ENCODE data around the gene NPHP4. TPM values are rescaled to one million over a fixed set of nuclear protein-coding genes. Genes with fewer than 3 reads are reported as not detected.

NPHP4 gene
- total and polyA plus RNA-seq, 10 of the 15 experiments (the other 5 are each of a cell fraction or from before 2014, with no cell fraction given) = 0.16 to 10.5 (median 3.1) TPM

DNA sequence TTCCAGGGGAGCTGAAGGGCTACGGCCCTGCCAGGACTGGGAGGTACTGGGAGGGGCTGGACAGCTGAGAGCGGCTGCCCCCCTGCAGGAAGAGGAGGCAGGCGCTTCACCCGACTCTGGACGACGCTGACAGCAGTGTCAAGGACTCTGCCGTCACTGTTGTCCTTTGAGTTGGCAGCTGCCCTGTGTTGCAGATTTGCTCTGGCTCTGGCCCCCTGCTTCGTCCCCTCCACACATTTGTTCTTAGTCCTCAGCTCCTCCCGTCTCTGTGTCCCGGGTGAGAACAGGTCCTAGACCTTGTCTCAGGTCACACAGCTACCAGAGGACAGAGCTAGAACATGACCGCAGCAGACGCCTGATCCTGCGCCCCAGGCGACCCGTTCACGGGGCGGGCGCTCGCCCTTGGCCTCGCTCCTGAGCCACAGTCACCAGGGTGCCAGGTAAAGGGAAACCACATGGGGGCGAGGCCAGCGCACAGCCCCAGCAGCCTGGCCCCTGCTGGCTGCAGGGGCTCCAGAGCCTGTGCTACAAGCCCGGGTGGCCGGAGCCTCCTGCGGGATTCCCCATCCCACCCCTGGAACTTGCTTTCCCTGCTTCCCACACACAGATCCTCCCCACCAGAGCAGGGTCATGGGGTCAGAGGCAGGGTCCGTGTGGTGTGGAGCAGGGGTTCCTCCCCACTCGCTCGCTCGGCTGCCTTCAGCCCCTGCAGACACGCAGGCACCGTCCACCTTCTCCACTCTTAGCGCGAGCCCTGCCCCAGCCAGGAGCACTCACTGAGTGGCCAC is 10.7 kb upstream of the NPHP4 start:
- SMC1A ChIA-PET (ENCODE audit: uncharacterized antibody, unreplicated experiment) = interaction anchor here (1.5 kb wide), 1 partner anchor 9 kb away, joined by 4 read pairs; no protein-coding TSS in a partner anchor
- no peak overlapping the region for H3K4me3 ChIP-seq
- no peaks in the 10 kb centered on the region; a peak in 1 of 4 replicates for H3K36me3 ChIP-seq (ENCODE audit: control insufficient read depth in 2 of 2, insufficient read depth in 2 of 2, low read length in 1 of 2)
- BruUV-seq (replicated peaks) = no TSS peak
- DNase-seq (ENCODE audit: low read depth, low spot score) = no peak
- no peaks in the 10 kb centered on the region for H3K27me3 ChIP-seq (replicated peaks in 1 of 2; ENCODE audit: control insufficient read depth in 2 of 2, insufficient read depth in 2 of 2, low read length in 1 of 2)
- H3K79me2 ChIP-seq (ENCODE audit: control insufficient read depth, insufficient read depth, low read length) = no peaks in the 10 kb centered on the region; the same call in 1 of the 2 replicates
- H3K9ac ChIP-seq (ENCODE audit: control insufficient read depth, insufficient read depth, low read length) = no peak overlapping the region
- POLR2A ChIA-PET = interaction anchor here (0.9 kb wide), 1 partner anchor 11 kb away, joined by 3 read pairs; the partner anchor contains the start of gene NPHP4
- no peaks in the 10 kb centered on the region for H4K20me1 ChIP-seq (ENCODE audit: control insufficient read depth, insufficient read depth)
- no peak overlapping the region for H3K27ac ChIP-seq (ENCODE audit: control insufficient read depth, insufficient read depth)
- no peak overlapping the region for H2AFZ ChIP-seq (ENCODE audit: control insufficient read depth, low read depth, low read length)
- CTCF ChIA-PET = interaction anchor here (0.7 to 1.2 kb wide), 2 partner anchors 9 to 35 kb away, joined by 3 to 5 read pairs; no protein-coding TSS in a partner anchor
- intact Hi-C loops (cut with micrococcal nuclease; ENCODE audit: unreplicated experiment) = no loop called here
- H3K9me3 ChIP-seq (replicated peaks; ENCODE audit: control insufficient read depth, insufficient read depth, low read length) = no peaks in the 10 kb centered on the region
- ATAC-seq = 0 out of 3 replicates have a peak, but pooled peaks have one; percentile 27
- no peaks in the 10 kb centered on the region for H3K4me1 ChIP-seq (ENCODE audit: control insufficient read depth, insufficient read depth, low read length)
- RAD21 ChIA-PET (ENCODE audit: unreplicated experiment) = interaction anchor here (1.7 kb wide), 1 partner anchor 9 kb away, joined by 4 read pairs; no protein-coding TSS in a partner anchor
- no peak overlapping the region for H3K4me2 ChIP-seq (ENCODE audit: control insufficient read depth, insufficient read depth)
- 93% methylated on average over 33 of the region's 33 CpGs for WGBS (ENCODE audit: insufficient coverage, insufficient replicate concordance, low lambda C conversion rate, missing lambda C conversion rate)
- TF ChIP-seq NFYA (IDR thresholded peaks at IDR 0.05; ENCODE audit: borderline replicate concordance, low read depth, low read length) = no peak
- no peak for TF ChIP-seq WRNIP1 (IDR thresholded peaks at IDR 0.05; ENCODE audit: borderline replicate concordance, low read depth, low read length)
- TF ChIP-seq ZNF217 (IDR thresholded peaks at IDR 0.05) = no peak
- TF ChIP-seq PAX8 (IDR thresholded peaks at IDR 0.05) = no peak
- TF ChIP-seq RBBP5 (conservative IDR thresholded peaks at IDR 0.05) = no peak
- no peak for TF ChIP-seq RAD21 (IDR thresholded peaks at IDR 0.05; ENCODE audit: insufficient read depth, low read depth, low read length)
- TF ChIP-seq GATAD2B (conservative IDR thresholded peaks at IDR 0.05; ENCODE audit: low read depth) = no peak
- TF ChIP-seq, protein P1, sequence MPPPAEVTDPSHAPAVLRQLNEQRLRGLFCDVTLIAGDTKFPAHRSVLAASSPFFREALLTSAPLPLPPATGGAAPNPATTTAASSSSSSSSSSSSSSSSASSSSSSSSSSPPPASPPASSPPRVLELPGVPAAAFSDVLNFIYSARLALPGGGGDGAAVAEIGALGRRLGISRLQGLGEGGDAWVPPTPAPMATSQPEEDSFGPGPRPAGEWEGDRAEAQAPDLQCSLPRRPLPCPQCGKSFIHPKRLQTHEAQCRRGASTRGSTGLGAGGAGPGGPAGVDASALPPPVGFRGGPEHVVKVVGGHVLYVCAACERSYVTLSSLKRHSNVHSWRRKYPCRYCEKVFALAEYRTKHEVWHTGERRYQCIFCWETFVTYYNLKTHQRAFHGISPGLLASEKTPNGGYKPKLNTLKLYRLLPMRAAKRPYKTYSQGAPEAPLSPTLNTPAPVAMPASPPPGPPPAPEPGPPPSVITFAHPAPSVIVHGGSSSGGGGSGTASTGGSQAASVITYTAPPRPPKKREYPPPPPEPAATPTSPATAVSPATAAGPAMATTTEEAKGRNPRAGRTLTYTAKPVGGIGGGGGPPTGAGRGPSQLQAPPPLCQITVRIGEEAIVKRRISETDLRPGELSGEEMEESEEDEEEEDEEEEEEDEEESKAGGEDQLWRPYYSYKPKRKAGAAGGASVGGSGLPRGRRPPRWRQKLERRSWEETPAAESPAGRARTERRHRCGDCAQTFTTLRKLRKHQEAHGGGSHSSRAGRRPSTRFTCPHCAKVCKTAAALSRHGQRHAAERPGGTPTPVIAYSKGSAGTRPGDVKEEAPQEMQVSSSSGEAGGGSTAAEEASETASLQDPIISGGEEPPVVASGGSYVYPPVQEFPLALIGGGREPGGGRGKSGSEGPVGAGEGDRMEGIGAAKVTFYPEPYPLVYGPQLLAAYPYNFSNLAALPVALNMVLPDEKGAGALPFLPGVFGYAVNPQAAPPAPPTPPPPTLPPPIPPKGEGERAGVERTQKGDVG (CRISPR knock-in tag; IDR thresholded peaks at IDR 0.05) = no peak
- no peak for TF ChIP-seq SREBF1 (IDR thresholded peaks at IDR 0.05; ENCODE audit: low read length)
- no peak for TF ChIP-seq SP1 (IDR thresholded peaks at IDR 0.05; ENCODE audit: low read depth, low read length)
- no peak for FAIRE-seq
- in situ Hi-C loops (cut with MboI) = no loop called here

Measured in GM12878 (cell line).